ENCODE measurements around the gene TCF25.

The TCF25 gene

DNA sequence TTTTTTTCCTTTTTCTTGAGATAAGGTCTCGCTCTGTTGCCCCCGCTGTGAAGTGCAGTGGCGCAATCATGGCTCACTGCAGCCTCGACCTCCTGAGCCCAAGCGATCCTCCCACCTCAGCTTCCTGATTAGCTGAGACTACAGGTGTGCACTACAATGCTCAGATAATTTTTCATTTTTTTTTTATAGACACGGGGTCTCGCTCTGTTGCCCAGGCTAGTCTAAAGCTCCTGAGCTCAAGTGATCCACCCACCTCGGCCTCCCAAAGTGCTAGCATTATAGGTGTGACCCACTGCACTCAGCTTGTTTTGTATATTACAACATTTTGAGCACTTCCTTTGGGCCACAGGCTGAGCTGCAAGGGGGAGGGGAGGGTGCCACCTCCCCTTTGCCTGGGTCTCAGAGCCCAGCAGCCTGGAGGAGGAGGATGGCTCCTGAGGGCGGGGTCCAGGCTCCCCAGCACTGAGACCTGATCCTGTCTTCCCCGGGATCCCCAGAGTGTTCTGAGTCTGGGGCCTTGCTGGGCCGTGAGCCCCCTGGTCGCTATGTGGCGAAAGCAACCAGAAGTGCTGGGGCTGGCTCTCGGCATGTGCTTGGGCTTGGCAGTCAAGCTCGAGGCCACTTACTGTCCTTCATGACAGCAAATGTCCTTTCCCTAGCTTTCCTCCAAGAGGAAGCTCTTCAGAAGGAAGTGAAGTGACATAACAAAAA lies 83.3 kb downstream of the TCF25 start:
- TF ChIP-seq, protein P1, sequence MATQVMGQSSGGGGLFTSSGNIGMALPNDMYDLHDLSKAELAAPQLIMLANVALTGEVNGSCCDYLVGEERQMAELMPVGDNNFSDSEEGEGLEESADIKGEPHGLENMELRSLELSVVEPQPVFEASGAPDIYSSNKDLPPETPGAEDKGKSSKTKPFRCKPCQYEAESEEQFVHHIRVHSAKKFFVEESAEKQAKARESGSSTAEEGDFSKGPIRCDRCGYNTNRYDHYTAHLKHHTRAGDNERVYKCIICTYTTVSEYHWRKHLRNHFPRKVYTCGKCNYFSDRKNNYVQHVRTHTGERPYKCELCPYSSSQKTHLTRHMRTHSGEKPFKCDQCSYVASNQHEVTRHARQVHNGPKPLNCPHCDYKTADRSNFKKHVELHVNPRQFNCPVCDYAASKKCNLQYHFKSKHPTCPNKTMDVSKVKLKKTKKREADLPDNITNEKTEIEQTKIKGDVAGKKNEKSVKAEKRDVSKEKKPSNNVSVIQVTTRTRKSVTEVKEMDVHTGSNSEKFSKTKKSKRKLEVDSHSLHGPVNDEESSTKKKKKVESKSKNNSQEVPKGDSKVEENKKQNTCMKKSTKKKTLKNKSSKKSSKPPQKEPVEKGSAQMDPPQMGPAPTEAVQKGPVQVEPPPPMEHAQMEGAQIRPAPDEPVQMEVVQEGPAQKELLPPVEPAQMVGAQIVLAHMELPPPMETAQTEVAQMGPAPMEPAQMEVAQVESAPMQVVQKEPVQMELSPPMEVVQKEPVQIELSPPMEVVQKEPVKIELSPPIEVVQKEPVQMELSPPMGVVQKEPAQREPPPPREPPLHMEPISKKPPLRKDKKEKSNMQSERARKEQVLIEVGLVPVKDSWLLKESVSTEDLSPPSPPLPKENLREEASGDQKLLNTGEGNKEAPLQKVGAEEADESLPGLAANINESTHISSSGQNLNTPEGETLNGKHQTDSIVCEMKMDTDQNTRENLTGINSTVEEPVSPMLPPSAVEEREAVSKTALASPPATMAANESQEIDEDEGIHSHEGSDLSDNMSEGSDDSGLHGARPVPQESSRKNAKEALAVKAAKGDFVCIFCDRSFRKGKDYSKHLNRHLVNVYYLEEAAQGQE (IDR thresholded peaks at IDR 0.05; ENCODE audit: low read depth): no peak
- no peak for TF ChIP-seq EP300 (IDR thresholded peaks at IDR 0.05; ENCODE audit: borderline replicate concordance)
- no peak for TF ChIP-seq TEAD4 (IDR thresholded peaks at IDR 0.05)
- no peak for TF ChIP-seq EGR1 (IDR thresholded peaks at IDR 0.05)
- no peak for TF ChIP-seq CEBPB (IDR thresholded peaks at IDR 0.05)

DNA sequence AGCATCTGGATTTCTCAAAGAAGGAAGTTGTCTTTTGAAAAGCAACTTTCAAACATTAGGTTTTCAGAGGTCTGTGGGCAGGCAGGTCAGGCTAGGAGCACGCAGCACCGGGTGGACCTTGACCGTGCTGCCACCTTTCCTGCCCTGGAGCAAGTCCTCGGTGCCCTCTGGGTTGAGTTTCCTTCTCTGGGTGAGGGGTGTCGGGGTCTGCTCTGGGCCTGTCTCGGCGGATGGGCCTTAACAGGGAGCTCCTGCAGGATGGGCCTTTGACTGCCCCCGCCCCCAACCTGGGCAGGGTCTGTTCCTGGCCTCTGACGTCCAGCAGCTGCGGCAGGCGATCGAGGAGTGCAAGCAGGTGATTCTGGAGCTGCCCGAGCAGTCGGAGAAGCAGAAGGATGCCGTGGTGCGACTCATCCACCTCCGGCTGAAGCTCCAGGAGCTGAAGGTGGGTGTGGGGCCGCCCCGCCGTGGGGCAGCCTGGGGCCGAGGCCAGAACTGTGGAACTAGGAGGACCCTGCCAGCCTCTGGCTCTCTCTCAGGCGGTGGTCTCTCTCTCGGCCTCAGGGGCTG lies 83.9 kb downstream of the TCF25 start:
- TF ChIP-seq FOXM1 (IDR thresholded peaks at IDR 0.05; ENCODE audit: borderline replicate concordance, low read depth) (no peak), ZBTB7A (IDR thresholded peaks at IDR 0.05; ENCODE audit: low read depth) (no peak), TAF1 (IDR thresholded peaks at IDR 0.05; ENCODE audit: low read depth) (no peak)
- TF ChIP-seq, protein P1 (IDR thresholded peaks at IDR 0.05; ENCODE audit: low read depth): no peak

- TF ChIP-seq TAF1 (IDR thresholded peaks at IDR 0.05; ENCODE audit: low read depth): no peak
- TF ChIP-seq, protein P2, sequence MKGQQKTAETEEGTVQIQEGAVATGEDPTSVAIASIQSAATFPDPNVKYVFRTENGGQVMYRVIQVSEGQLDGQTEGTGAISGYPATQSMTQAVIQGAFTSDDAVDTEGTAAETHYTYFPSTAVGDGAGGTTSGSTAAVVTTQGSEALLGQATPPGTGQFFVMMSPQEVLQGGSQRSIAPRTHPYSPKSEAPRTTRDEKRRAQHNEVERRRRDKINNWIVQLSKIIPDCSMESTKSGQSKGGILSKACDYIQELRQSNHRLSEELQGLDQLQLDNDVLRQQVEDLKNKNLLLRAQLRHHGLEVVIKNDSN (IDR thresholded peaks at IDR 0.05): peak; percentile 94
Observed at GRCh38 chr16:89958068-89958467, 84.7 kb downstream of the TCF25 start.

GRCh38 chr16:89958596-89958995 lies 85.2 kb downstream of the TCF25 start:
- TF ChIP-seq YY1 (IDR thresholded peaks at IDR 0.05; ENCODE audit: low read depth): no peak
- no peak for TF ChIP-seq CREB1 (IDR thresholded peaks at IDR 0.05; ENCODE audit: low read depth)
- TF ChIP-seq, protein P2 (IDR thresholded peaks at IDR 0.05): peak; percentile 52
- TF ChIP-seq EP300 (IDR thresholded peaks at IDR 0.05; ENCODE audit: borderline replicate concordance): no peak
- no peak for TF ChIP-seq CEBPB (IDR thresholded peaks at IDR 0.05)
- TF ChIP-seq, protein P1 (IDR thresholded peaks at IDR 0.05; ENCODE audit: low read depth): no peak

GRCh38 chr16:89960966-89961365 lies 87.6 kb downstream of the TCF25 start:
- TF ChIP-seq EP300 (IDR thresholded peaks at IDR 0.05; ENCODE audit: borderline replicate concordance): no peak
- no peak for TF ChIP-seq TEAD4 (IDR thresholded peaks at IDR 0.05)
- no peak for TF ChIP-seq ZBTB7A (IDR thresholded peaks at IDR 0.05; ENCODE audit: low read depth)
- no peak for TF ChIP-seq TAF1 (IDR thresholded peaks at IDR 0.05; ENCODE audit: low read depth)
- TF ChIP-seq FOXM1 (IDR thresholded peaks at IDR 0.05; ENCODE audit: borderline replicate concordance, low read depth): no peak
- TF ChIP-seq TCF12 (IDR thresholded peaks at IDR 0.05; ENCODE audit: low read depth): no peak
- TF ChIP-seq, protein P1 (IDR thresholded peaks at IDR 0.05; ENCODE audit: low read depth): no peak
- no peak for TF ChIP-seq NFIC (IDR thresholded peaks at IDR 0.05)
- no peak for TF ChIP-seq CEBPB (IDR thresholded peaks at IDR 0.05)
- no peak for TF ChIP-seq MAX (IDR thresholded peaks at IDR 0.05)
- no peak for TF ChIP-seq YY1 (IDR thresholded peaks at IDR 0.05; ENCODE audit: low read depth)
- no peak for TF ChIP-seq RAD21 (IDR thresholded peaks at IDR 0.05; ENCODE audit: low read depth)
- TF ChIP-seq CREB1 (IDR thresholded peaks at IDR 0.05; ENCODE audit: low read depth): no peak

Data from Ishikawa (cell line).